Glutamatergic neuron (in vitro differentiated cells): Measurements from ENCODE around the gene TM9SF3. TPM values are rescaled to one million over a fixed set of nuclear protein-coding genes. Genes with fewer than 3 reads are reported as not detected.

ENCODE experiments used
- DNase-seq: peaks from one replicate; pipeline ENCODE4 v3.0.0; 2022
- H3K27ac Mint-ChIP-seq: one replicate; pipeline ENCODE4 v1.8.0; 2020; ENCODE audit warnings: mild to moderate bottlenecking, mixed read lengths, inconsistent platforms; ENCODE audit not compliant: unreplicated experiment
- H3K27me3 Mint-ChIP-seq: one replicate; pipeline ENCODE4 v1.8.0; 2020; ENCODE audit warnings: mild to moderate bottlenecking, moderate library complexity, mixed read lengths, inconsistent platforms; ENCODE audit not compliant: unreplicated experiment
- H3K36me3 Mint-ChIP-seq: one replicate; pipeline ENCODE4 v1.8.0; 2020; ENCODE audit warnings: mild to moderate bottlenecking, mixed read lengths, inconsistent platforms; ENCODE audit not compliant: unreplicated experiment
- H3K4me1 Mint-ChIP-seq: one replicate; pipeline ENCODE4 v1.8.0; 2020; ENCODE audit warnings: mild to moderate bottlenecking, low read depth, mixed read lengths, inconsistent platforms; ENCODE audit not compliant: unreplicated experiment
- H3K4me3 Mint-ChIP-seq: one replicate; pipeline ENCODE4 v1.8.0; 2020; ENCODE audit warnings: mild to moderate bottlenecking, mixed read lengths, inconsistent platforms; ENCODE audit not compliant: unreplicated experiment
- H3K9me3 Mint-ChIP-seq: one replicate; pipeline ENCODE4 v1.8.0; 2020; ENCODE audit warnings: mild to moderate bottlenecking, moderate library complexity, mixed read lengths, inconsistent platforms; ENCODE audit not compliant: unreplicated experiment
- total RNA-seq: library from RNA; stranded (reverse); fragmentation: NEBNext Ultra II Directional; extraction: Animal tissue kit (Norgen Biotek cat#: 25700); gene quantifications from one replicate; pipeline ENCODE4 v1.2.1, GENCODE V29; 2021; ENCODE audit not compliant: unreplicated experiment
- TF ChIP-seq, protein P1 (sequence below): fragments of 200-600 bp; sonication (generic); IDR thresholded peaks from one replicate; pipeline ENCODE4 v1.5.0; 2021; ENCODE audit not compliant: partially characterized antibody, unreplicated experiment

The TM9SF3 gene
- total RNA-seq, 1 donor from 2014 or later = 99.1 TPM

DNA sequence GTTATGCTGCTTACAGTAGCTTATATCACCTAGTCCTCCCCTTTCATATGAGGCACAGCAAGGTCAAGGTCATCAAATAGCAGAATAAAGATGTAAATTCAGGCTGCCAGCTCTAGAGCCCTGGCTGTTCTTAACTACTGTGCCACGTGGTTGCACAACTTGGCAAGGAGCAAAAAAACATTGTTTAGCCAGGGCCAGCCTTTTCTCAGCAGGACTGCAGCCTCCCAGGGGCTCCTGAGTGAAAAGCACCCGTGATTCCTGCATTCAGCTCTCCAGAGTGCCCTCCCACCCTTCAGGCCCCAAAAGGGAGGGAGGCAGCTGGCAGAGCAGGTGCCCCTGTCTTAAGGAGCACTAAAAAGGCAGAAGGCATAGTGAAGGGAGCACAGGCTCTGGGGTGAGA is 31.8 kb upstream of the TM9SF3 start:
- H3K9me3 Mint-ChIP-seq = peaks cover 4% of the 10 kb centered on the region
- peaks cover 13% of the 10 kb centered on the region for H3K4me1 Mint-ChIP-seq

DNA sequence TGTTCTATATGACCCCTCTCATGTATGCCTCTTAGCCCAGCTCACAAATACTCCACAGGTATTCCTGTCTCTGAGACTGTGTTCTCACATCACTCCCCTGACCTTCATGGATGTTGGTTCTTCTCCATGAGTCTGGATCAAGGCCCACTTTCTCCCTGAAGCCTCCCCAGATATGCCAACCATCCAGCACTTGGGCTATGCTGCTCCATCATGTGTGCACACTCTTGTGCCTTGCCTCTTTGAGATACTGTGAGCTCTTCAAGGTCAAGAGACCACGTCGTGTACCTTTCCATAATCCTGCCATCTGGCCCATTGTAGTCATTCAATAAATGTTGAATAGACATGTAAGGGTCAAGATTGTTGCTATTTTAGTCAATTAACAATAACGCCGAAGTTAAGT is 30.1 kb upstream of the TM9SF3 start:
- Mint-ChIP-seq H3K4me3 (peak overlapping the region; percentile 34), H3K9me3 (peaks cover 4% of the 10 kb centered on the region), H3K27ac (no peak overlapping the region), H3K27me3 (no peaks in the 10 kb centered on the region), H3K4me1 (peaks cover 13% of the 10 kb centered on the region), H3K36me3 (no peaks in the 10 kb centered on the region)
- no peak for DNase-seq
- TF ChIP-seq, protein P1, sequence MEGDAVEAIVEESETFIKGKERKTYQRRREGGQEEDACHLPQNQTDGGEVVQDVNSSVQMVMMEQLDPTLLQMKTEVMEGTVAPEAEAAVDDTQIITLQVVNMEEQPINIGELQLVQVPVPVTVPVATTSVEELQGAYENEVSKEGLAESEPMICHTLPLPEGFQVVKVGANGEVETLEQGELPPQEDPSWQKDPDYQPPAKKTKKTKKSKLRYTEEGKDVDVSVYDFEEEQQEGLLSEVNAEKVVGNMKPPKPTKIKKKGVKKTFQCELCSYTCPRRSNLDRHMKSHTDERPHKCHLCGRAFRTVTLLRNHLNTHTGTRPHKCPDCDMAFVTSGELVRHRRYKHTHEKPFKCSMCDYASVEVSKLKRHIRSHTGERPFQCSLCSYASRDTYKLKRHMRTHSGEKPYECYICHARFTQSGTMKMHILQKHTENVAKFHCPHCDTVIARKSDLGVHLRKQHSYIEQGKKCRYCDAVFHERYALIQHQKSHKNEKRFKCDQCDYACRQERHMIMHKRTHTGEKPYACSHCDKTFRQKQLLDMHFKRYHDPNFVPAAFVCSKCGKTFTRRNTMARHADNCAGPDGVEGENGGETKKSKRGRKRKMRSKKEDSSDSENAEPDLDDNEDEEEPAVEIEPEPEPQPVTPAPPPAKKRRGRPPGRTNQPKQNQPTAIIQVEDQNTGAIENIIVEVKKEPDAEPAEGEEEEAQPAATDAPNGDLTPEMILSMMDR = no peak

More for the DNA sequence above, 31.8 kb upstream of the TM9SF3 start:
- H3K27ac Mint-ChIP-seq = no peak overlapping the region
- no peaks in the 10 kb centered on the region for H3K27me3 Mint-ChIP-seq
- TF ChIP-seq, protein P1 = no peak
- no peaks in the 10 kb centered on the region for H3K36me3 Mint-ChIP-seq
- H3K4me3 Mint-ChIP-seq = no peak overlapping the region
- DNase-seq = no peak

DNA sequence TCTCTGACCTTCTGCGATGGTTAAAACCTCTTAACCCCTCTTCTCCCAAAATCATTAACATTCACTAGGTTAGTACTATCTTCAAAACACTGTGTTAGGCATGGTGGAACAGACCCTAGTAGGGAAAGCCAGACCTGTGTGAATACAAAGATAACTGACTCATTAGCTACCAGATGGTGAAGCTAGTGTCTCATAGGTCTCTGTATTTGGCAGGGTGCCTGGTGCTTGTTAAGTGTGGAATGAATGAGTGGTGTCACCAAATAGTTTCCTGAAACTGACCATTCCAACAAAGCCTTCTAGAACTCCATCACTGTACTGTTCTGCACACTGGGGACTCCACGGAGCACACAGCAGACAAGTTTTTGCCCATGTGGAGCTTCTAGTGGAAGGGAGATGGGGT is 27.7 kb upstream of the TM9SF3 start:
- Mint-ChIP-seq H3K4me1 (peaks cover 15% of the 10 kb centered on the region), H3K27ac (no peak overlapping the region), H3K9me3 (peaks cover 4% of the 10 kb centered on the region), H3K27me3 (no peaks in the 10 kb centered on the region), H3K4me3 (no peak overlapping the region), H3K36me3 (no peaks in the 10 kb centered on the region)
- TF ChIP-seq, protein P1 = no peak
- no peak for DNase-seq

GRCh38 chr10:96613576-96613975 is 26.8 kb upstream of the TM9SF3 start:
- no peak for DNase-seq
- Mint-ChIP-seq H3K27ac (no peak overlapping the region), H3K4me1 (peaks cover 15% of the 10 kb centered on the region), H3K4me3 (no peak overlapping the region), H3K36me3 (no peaks in the 10 kb centered on the region), H3K9me3 (peaks cover 4% of the 10 kb centered on the region), H3K27me3 (peaks cover 2% of the 10 kb centered on the region)
- TF ChIP-seq, protein P1 = no peak

- peaks cover 1% of the 10 kb centered on the region for H3K9me3 Mint-ChIP-seq
- peaks cover 6% of the 10 kb centered on the region for H3K27me3 Mint-ChIP-seq
- H3K4me1 Mint-ChIP-seq = peaks cover 13% of the 10 kb centered on the region
- no peak for DNase-seq
- no peak overlapping the region for H3K4me3 Mint-ChIP-seq
- TF ChIP-seq, protein P1 = no peak
- H3K36me3 Mint-ChIP-seq = no peaks in the 10 kb centered on the region
- H3K27ac Mint-ChIP-seq = no peak overlapping the region
Observed at GRCh38 chr10:96612055-96612830, 25.4 kb upstream of the TM9SF3 start.
